H9 (cell line): ENCODE data around the gene OR51A7. TPM values are rescaled to one million over a fixed set of nuclear protein-coding genes. Genes with fewer than 3 reads are reported as not detected.

Experiments used
- DNase-seq: peaks from one replicate; pipeline ENCODE4 v3.0.0-alpha.2; 2017
- H2AFZ ChIP-seq: one replicate; pipeline ENCODE4 v1.6.1; 2013; ENCODE audit warnings: mild to moderate bottlenecking, low read length, control low read depth, moderate library complexity
- H2AK5ac ChIP-seq: 2 replicates; pipeline ENCODE4 v1.6.1; 2013; ENCODE audit warnings: low read length, control low read depth, mixed read lengths; ENCODE audit not compliant: insufficient read length
- H2BK120ac ChIP-seq: one replicate; pipeline ENCODE4 v1.6.1; 2013; ENCODE audit warnings: low read depth, mild to moderate bottlenecking, low read length, control low read depth, inconsistent platforms; ENCODE audit not compliant: poor library complexity, severe bottlenecking
- H2BK12ac ChIP-seq: 2 replicates; pipeline ENCODE4 v1.6.1; 2013; ENCODE audit warnings: low read length, control low read depth, mixed read lengths, low read depth; ENCODE audit not compliant: insufficient read length
- H2BK15ac ChIP-seq: 2 replicates; pipeline ENCODE4 v1.6.1; 2013; ENCODE audit warnings: low read depth, low read length, control low read depth
- H2BK20ac ChIP-seq: one replicate; pipeline ENCODE4 v1.6.1; 2013; ENCODE audit warnings: low read depth, mild to moderate bottlenecking, low read length, control low read depth, inconsistent platforms; ENCODE audit not compliant: poor library complexity, severe bottlenecking
- H2BK5ac ChIP-seq: 2 replicates; pipeline ENCODE4 v1.6.1; 2013; ENCODE audit warnings: low read length, control low read depth, mixed read lengths; ENCODE audit not compliant: insufficient read length
- H3K14ac ChIP-seq: 2 replicates; pipeline ENCODE4 v1.6.1; 2013; ENCODE audit warnings: low read length, control low read depth; ENCODE audit not compliant: insufficient read depth
- H3K18ac ChIP-seq: 2 replicates; pipeline ENCODE4 v1.6.1; 2013; ENCODE audit warnings: low read depth, mild to moderate bottlenecking, mixed read lengths, low read length, control low read depth; ENCODE audit not compliant: insufficient read length
- H3K23ac ChIP-seq: 2 replicates; pipeline ENCODE4 v1.6.1; 2013; ENCODE audit warnings: low read length, control low read depth, mixed read lengths, low read depth; ENCODE audit not compliant: insufficient read length
- H3K23me2 ChIP-seq: 2 replicates; pipeline ENCODE4 v1.6.1; 2013; ENCODE audit warnings: low read depth, mild to moderate bottlenecking, mixed read lengths, low read length, control low read depth; ENCODE audit not compliant: insufficient read length, poor library complexity, severe bottlenecking
- H3K27ac ChIP-seq: 2 replicates; pipeline ENCODE4 v1.5.1; 2013; ENCODE audit warnings: low read length, control low read depth, mixed read lengths, low read depth; ENCODE audit not compliant: insufficient read length
- H3K27me3 ChIP-seq: 2 replicates; pipeline ENCODE4 v1.6.1; 2013; ENCODE audit warnings: low read length, control low read depth, inconsistent platforms; ENCODE audit not compliant: insufficient read depth
- H3K4ac ChIP-seq: 2 replicates; pipeline ENCODE4 v1.6.1; 2013; ENCODE audit warnings: low read depth, mild to moderate bottlenecking, control low read depth, inconsistent platforms, low read length, moderate library complexity
- H3K4me1 ChIP-seq: 2 replicates; pipeline ENCODE4 v1.6.1; 2013; ENCODE audit warnings: low read length, control low read depth, inconsistent platforms; ENCODE audit not compliant: insufficient read depth
- H3K4me2 ChIP-seq: 2 replicates; pipeline ENCODE4 v1.6.1; 2013; ENCODE audit warnings: low read length, control low read depth, mixed read lengths; ENCODE audit not compliant: insufficient read length, insufficient read depth
- H3K56ac ChIP-seq: 2 replicates; pipeline ENCODE4 v1.6.1; 2013; ENCODE audit warnings: low read depth, mild to moderate bottlenecking, mixed read lengths, low read length, control low read depth; ENCODE audit not compliant: insufficient read length
- H3K79me1 ChIP-seq: 2 replicates; pipeline ENCODE4 v1.6.1; 2013; ENCODE audit warnings: low read depth, mild to moderate bottlenecking, moderate library complexity, low read length, control low read depth, inconsistent platforms; ENCODE audit not compliant: insufficient read depth, poor library complexity, severe bottlenecking
- H3K79me2 ChIP-seq: 2 replicates; pipeline ENCODE4 v1.6.1; 2013; ENCODE audit warnings: low read length, control low read depth, inconsistent platforms; ENCODE audit not compliant: insufficient read depth
- H3K9ac ChIP-seq: 2 replicates; pipeline ENCODE4 v1.6.1; 2013; ENCODE audit warnings: low read length, control low read depth, mixed read lengths; ENCODE audit not compliant: insufficient read length; ENCODE audit errors: extremely low read depth
- H3K9me3 ChIP-seq: one replicate; pipeline ENCODE4 v1.6.1; 2013; ENCODE audit warnings: low read depth, low read length, inconsistent platforms; ENCODE audit not compliant: control insufficient read depth
- H3T11ph ChIP-seq: one replicate; pipeline ENCODE4 v1.6.1; 2013; ENCODE audit warnings: mild to moderate bottlenecking, low read length, control low read depth, inconsistent platforms
- H4K20me1 ChIP-seq: one replicate; pipeline ENCODE4 v1.6.1; 2013; ENCODE audit not compliant: control insufficient read depth, insufficient read length, insufficient read depth
- H4K5ac ChIP-seq: 2 replicates; pipeline ENCODE4 v1.6.1; 2013; ENCODE audit warnings: low read depth, mild to moderate bottlenecking, mixed read lengths, low read length, control low read depth; ENCODE audit not compliant: insufficient read length
- H4K8ac ChIP-seq: replicated peaks from 2 replicates; pipeline ENCODE4 v1.6.1; 2013; ENCODE audit warnings: low read length, control low read depth, mixed read lengths, low read depth; ENCODE audit not compliant: insufficient read length
- H4K91ac ChIP-seq: 2 replicates; pipeline ENCODE4 v1.6.1; 2013; ENCODE audit warnings: low read depth, mild to moderate bottlenecking, moderate library complexity, mixed read lengths, low read length, control low read depth; ENCODE audit not compliant: insufficient read length
- H3K27ac Mint-ChIP-seq, 3 experiments: 2 replicates in 2 of 3; 3 replicates in 1 of 3; pipeline ENCODE4 v1.8.0; 2020 to 2021; ENCODE audit warnings: mixed read lengths in 3 of 3, mild to moderate bottlenecking in 1 of 3, moderate library complexity in 1 of 3
- H3K27me3 Mint-ChIP-seq: 2 replicates; pipeline ENCODE4 v1.8.0; 2021; ENCODE audit warnings: low read depth, mild to moderate bottlenecking, moderate library complexity, mixed read lengths
- H3K36me3 Mint-ChIP-seq, 3 experiments: 2 replicates in 2 of 3; 3 replicates in 1 of 3; pipeline ENCODE4 v1.8.0; 2020 to 2021; ENCODE audit warnings: low read depth in 3 of 3, mixed read lengths in 3 of 3; ENCODE audit not compliant: insufficient read depth in 1 of 3
- H3K4me1 Mint-ChIP-seq, 2 experiments: 2 replicates each; pipeline ENCODE4 v1.8.0; 2020; ENCODE audit warnings: mixed read lengths in 2 of 2
- H3K4me3 Mint-ChIP-seq, 2 experiments: 2 replicates in 1 of 2; 3 replicates in 1 of 2; pipeline ENCODE4 v1.8.0; 2020 to 2021; ENCODE audit warnings: mild to moderate bottlenecking in 2 of 2, mixed read lengths in 2 of 2, moderate library complexity in 1 of 2
- H3K9me3 Mint-ChIP-seq, 2 experiments: 2 replicates in 1 of 2; 3 replicates in 1 of 2; pipeline ENCODE4 v1.8.0; 2020; ENCODE audit warnings: mild to moderate bottlenecking in 2 of 2, mixed read lengths in 2 of 2, moderate library complexity in 1 of 2
- WGBS: extraction: QIAGEN DNeasy Blood & Tissue Kit; methylation state at CpG from one replicate; pipeline ENCODE4 v1.1.7; 2013; ENCODE audit warnings: missing lambda C conversion rate, low lambda C conversion rate, mixed read lengths; ENCODE audit not compliant: insufficient read length; ENCODE audit errors: extremely low coverage; 5-methylcytosine and 5-hydroxymethylcytosine counted together
- total RNA-seq: library from RNA; stranded (reverse); gene quantifications from 2 replicates; pipeline ENCODE4 v1.2.1, GENCODE V29; 2021
- TF ChIP-seq, protein P1 (sequence below): fragments of 200-600 bp; sonication (generic); conservative IDR thresholded peaks from 3 replicates; pipeline ENCODE4 v1.8.0; 2021; ENCODE audit warnings: antibody characterized with exemption, mild to moderate bottlenecking

OR51A7 gene
- total RNA-seq, 1 experiment from 2014 or later: not detected

DNA sequence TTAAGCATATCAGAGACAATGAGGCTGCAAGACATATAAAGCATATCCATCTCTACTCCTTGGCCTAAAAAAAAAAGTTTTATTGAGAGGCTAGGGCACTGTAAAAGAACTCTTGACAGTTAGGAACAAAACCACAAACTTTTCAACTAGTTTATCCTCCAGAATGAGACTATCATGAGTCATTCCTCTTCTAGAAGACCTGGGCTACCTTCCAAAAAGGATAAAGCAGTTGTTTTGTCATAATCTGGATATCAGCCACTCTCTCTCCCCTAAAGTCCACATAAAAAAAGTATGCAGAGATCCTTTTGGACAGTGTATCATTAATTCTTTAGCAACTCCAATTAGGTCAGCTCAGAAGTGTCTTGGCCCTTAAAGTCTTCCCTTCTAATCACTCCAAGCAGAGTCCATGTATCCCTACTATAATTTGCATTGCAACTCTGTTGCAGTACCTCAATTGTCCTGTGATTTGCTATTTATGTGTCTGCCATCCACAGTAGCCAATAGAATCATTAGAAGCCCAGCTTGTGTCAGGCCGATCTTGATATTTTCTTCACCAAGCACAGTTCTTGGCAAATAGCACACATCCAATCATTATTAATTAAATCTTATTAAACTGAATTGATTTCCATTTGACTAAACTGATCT, 11.5 kb upstream of the OR51A7 start:
- Mint-ChIP-seq H3K27ac (no peak overlapping the region), H3K4me1 (no peaks in the 10 kb centered on the region), H3K27me3 (no peaks in the 10 kb centered on the region), H3K4me3 (no peak overlapping the region), H3K9me3 (no peaks in the 10 kb centered on the region), H3K36me3 (no peaks in the 10 kb centered on the region)
- Histone ChIP-seq H2BK5ac (no peak overlapping the region), H4K91ac (no peak overlapping the region), H2AFZ (no peak overlapping the region), H3T11ph (no peak overlapping the region), H4K8ac (no peak overlapping the region), H3K14ac (no peak overlapping the region), H3K27ac (no peak overlapping the region), H3K18ac (no peak overlapping the region), H3K9ac (no peak overlapping the region), H3K4me2 (no peak overlapping the region), H4K20me1 (no peaks in the 10 kb centered on the region), H3K79me2 (no peaks in the 10 kb centered on the region), H3K9me3 (no peaks in the 10 kb centered on the region), H3K4ac (no peak overlapping the region), H3K56ac (no peak overlapping the region), H2AK5ac (no peak overlapping the region), H3K23ac (no peak overlapping the region), H2BK120ac (no peak overlapping the region), H3K27me3 (no peaks in the 10 kb centered on the region), H2BK12ac (no peak overlapping the region), H4K5ac (no peak overlapping the region), H2BK15ac (no peak overlapping the region), H2BK20ac (no peak overlapping the region), H3K4me1 (no peaks in the 10 kb centered on the region), H3K79me1 (no peaks in the 10 kb centered on the region), H3K23me2 (no peaks in the 10 kb centered on the region)
- WGBS: no CpG with 5 or more reads among the region's 1 CpG
- TF ChIP-seq, protein P1, sequence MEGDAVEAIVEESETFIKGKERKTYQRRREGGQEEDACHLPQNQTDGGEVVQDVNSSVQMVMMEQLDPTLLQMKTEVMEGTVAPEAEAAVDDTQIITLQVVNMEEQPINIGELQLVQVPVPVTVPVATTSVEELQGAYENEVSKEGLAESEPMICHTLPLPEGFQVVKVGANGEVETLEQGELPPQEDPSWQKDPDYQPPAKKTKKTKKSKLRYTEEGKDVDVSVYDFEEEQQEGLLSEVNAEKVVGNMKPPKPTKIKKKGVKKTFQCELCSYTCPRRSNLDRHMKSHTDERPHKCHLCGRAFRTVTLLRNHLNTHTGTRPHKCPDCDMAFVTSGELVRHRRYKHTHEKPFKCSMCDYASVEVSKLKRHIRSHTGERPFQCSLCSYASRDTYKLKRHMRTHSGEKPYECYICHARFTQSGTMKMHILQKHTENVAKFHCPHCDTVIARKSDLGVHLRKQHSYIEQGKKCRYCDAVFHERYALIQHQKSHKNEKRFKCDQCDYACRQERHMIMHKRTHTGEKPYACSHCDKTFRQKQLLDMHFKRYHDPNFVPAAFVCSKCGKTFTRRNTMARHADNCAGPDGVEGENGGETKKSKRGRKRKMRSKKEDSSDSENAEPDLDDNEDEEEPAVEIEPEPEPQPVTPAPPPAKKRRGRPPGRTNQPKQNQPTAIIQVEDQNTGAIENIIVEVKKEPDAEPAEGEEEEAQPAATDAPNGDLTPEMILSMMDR: no peak; the same call in 1 of the 3 replicates
- no peak for DNase-seq
